Skeletal muscle satellite cell (primary cell): ENCODE data around the gene ZDHHC20.
"Not testable (repeated sequence)": the region's sequence is repeated elsewhere in the genome, so short reads cannot be mapped to it uniquely, and the experiment has no call there.

Source experiments
- H3K27me3 ChIP-seq: 2 replicates; pipeline ENCODE4 v1.7.0; 2013; ENCODE audit warnings: low read length; ENCODE audit not compliant: control insufficient read depth, insufficient read depth
- H3K36me3 ChIP-seq: 2 replicates; pipeline ENCODE4 v1.7.0; 2013; ENCODE audit warnings: mild to moderate bottlenecking, control low read depth, low read length; ENCODE audit not compliant: insufficient read depth
- H3K4me1 ChIP-seq: 2 replicates; pipeline ENCODE4 v1.7.0; 2013; ENCODE audit warnings: low read length; ENCODE audit not compliant: control insufficient read depth, insufficient read depth
- H3K4me2 ChIP-seq: 2 replicates; pipeline ENCODE4 v1.7.0; 2013; ENCODE audit warnings: mild to moderate bottlenecking, low read length
- H3K4me3 ChIP-seq: 2 replicates; pipeline ENCODE4 v1.7.0; 2013; ENCODE audit warnings: low read length
- H3K9ac ChIP-seq: 2 replicates; pipeline ENCODE4 v1.7.0; 2013; ENCODE audit warnings: mild to moderate bottlenecking, low read depth, low read length, moderate library complexity
- H3K9me3 ChIP-seq: replicated peaks from 2 replicates; pipeline ENCODE4 v1.7.0; 2013; ENCODE audit warnings: mild to moderate bottlenecking, control low read depth, low read length

The ZDHHC20 gene

GRCh38 chr13:21434588-21434987 is 24.5 kb downstream of the ZDHHC20 start:
- no peaks in the 10 kb centered on the region for H3K36me3 ChIP-seq
- peaks cover 12% of the 10 kb centered on the region for H3K4me1 ChIP-seq
- no peaks in the 10 kb centered on the region for H3K27me3 ChIP-seq
- no peak overlapping the region for H3K4me2 ChIP-seq
- H3K9me3 ChIP-seq, result no peaks in the 10 kb centered on the region
- no peak overlapping the region for H3K4me3 ChIP-seq
- H3K9ac ChIP-seq, result no peak overlapping the region

- Histone ChIP-seq H3K4me3 (no peak overlapping the region), H3K9ac (no peak overlapping the region), H3K9me3 (no peaks in the 10 kb centered on the region), H3K4me2 (no peak overlapping the region), H3K36me3 (no peaks in the 10 kb centered on the region), H3K27me3 (no peaks in the 10 kb centered on the region), H3K4me1 (no peaks in the 10 kb centered on the region)
Observed at GRCh38 chr13:21429211-21429610, 29.9 kb downstream of the ZDHHC20 start.

GRCh38 chr13:21427741-21428140 is 31.4 kb downstream of the ZDHHC20 start:
- no peak overlapping the region for H3K4me3 ChIP-seq
- H3K9me3 ChIP-seq, result no peaks in the 10 kb centered on the region
- no peaks in the 10 kb centered on the region for H3K36me3 ChIP-seq
- H3K4me1 ChIP-seq, result no peaks in the 10 kb centered on the region
- no peaks in the 10 kb centered on the region for H3K27me3 ChIP-seq
- no peak overlapping the region for H3K9ac ChIP-seq
- no peak overlapping the region for H3K4me2 ChIP-seq

GRCh38 chr13:21426238-21426637 is 32.9 kb downstream of the ZDHHC20 start:
- no peak overlapping the region for H3K4me3 ChIP-seq
- no peak overlapping the region for H3K9ac ChIP-seq
- no peaks in the 10 kb centered on the region for H3K27me3 ChIP-seq
- no peaks in the 10 kb centered on the region for H3K36me3 ChIP-seq
- H3K9me3 ChIP-seq, result no peaks in the 10 kb centered on the region
- no peak overlapping the region for H3K4me2 ChIP-seq
- no peaks in the 10 kb centered on the region for H3K4me1 ChIP-seq

- H3K36me3 ChIP-seq, result no peaks in the 10 kb centered on the region
- no peak overlapping the region for H3K9ac ChIP-seq
- no peak overlapping the region for H3K4me3 ChIP-seq
- no peaks in the 10 kb centered on the region for H3K4me1 ChIP-seq
- H3K4me2 ChIP-seq, result no peak overlapping the region
- no peaks in the 10 kb centered on the region for H3K9me3 ChIP-seq
- H3K27me3 ChIP-seq, result no peaks in the 10 kb centered on the region
Observed at GRCh38 chr13:21420706-21421105, 38.4 kb downstream of the ZDHHC20 start.

GRCh38 chr13:21413013-21413412 is 46.1 kb downstream of the ZDHHC20 start:
- Histone ChIP-seq H3K4me3 (no peak overlapping the region), H3K9ac (no peak overlapping the region), H3K27me3 (no peaks in the 10 kb centered on the region), H3K4me2 (no peak overlapping the region), H3K4me1 (peaks cover 4% of the 10 kb centered on the region), H3K9me3 (no peaks in the 10 kb centered on the region), H3K36me3 (peaks cover 20% of the 10 kb centered on the region)

- H3K9me3 ChIP-seq, H3K27me3 ChIP-seq, H3K4me1 ChIP-seq, H3K9ac ChIP-seq, H3K4me2 ChIP-seq, H3K4me3 ChIP-seq: not testable (repeated sequence)
- H3K36me3 ChIP-seq, result peaks cover 20% of the 10 kb centered on the region
Observed at GRCh38 chr13:21410453-21410852, 48.6 kb downstream of the ZDHHC20 start.

- H3K9ac ChIP-seq, result no peak overlapping the region
- no peak overlapping the region for H3K4me2 ChIP-seq
- H3K36me3 ChIP-seq, result peaks cover 4% of the 10 kb centered on the region
- H3K9me3 ChIP-seq, result no peaks in the 10 kb centered on the region
- H3K27me3 ChIP-seq, result no peaks in the 10 kb centered on the region
- H3K4me3 ChIP-seq, result no peak overlapping the region
- H3K4me1 ChIP-seq, result peaks cover 16% of the 10 kb centered on the region
Observed at GRCh38 chr13:21405309-21405708, 53.8 kb downstream of the ZDHHC20 start.

- H3K4me2 ChIP-seq, result no peak overlapping the region
- no peaks in the 10 kb centered on the region for H3K27me3 ChIP-seq
- peaks cover 16% of the 10 kb centered on the region for H3K4me1 ChIP-seq
- H3K36me3 ChIP-seq, result no peaks in the 10 kb centered on the region
- H3K9me3 ChIP-seq, result no peaks in the 10 kb centered on the region
- H3K9ac ChIP-seq, result no peak overlapping the region
- H3K4me3 ChIP-seq, result no peak overlapping the region
Observed at GRCh38 chr13:21402586-21403307, 56.4 kb downstream of the ZDHHC20 start.

GRCh38 chr13:21399741-21400140 is 59.4 kb downstream of the ZDHHC20 start:
- H3K36me3 ChIP-seq, result no peaks in the 10 kb centered on the region
- no peak overlapping the region for H3K9ac ChIP-seq
- no peak overlapping the region for H3K4me2 ChIP-seq
- H3K9me3 ChIP-seq, result no peaks in the 10 kb centered on the region
- peaks cover 16% of the 10 kb centered on the region for H3K4me1 ChIP-seq
- no peaks in the 10 kb centered on the region for H3K27me3 ChIP-seq
- H3K4me3 ChIP-seq, result no peak overlapping the region

- Histone ChIP-seq H3K9ac (no peak overlapping the region), H3K36me3 (peaks cover 6% of the 10 kb centered on the region), H3K4me3 (no peak overlapping the region), H3K4me1 (no peaks in the 10 kb centered on the region), H3K27me3 (no peaks in the 10 kb centered on the region), H3K4me2 (no peak overlapping the region), H3K9me3 (no peaks in the 10 kb centered on the region)
Observed at GRCh38 chr13:21395953-21396352, 63.1 kb downstream of the ZDHHC20 start.

GRCh38 chr13:21389124-21389523 is 70.0 kb downstream of the ZDHHC20 start:
- H3K36me3 ChIP-seq, result peaks cover 28% of the 10 kb centered on the region

More at GRCh38 chr13:21389124-21389523, 70.0 kb downstream of the ZDHHC20 start:
- H3K4me3 ChIP-seq, result no peak overlapping the region
- H3K9ac ChIP-seq, result no peak overlapping the region
- no peak overlapping the region for H3K4me2 ChIP-seq
- H3K9me3 ChIP-seq, result no peaks in the 10 kb centered on the region
- H3K27me3 ChIP-seq, result no peaks in the 10 kb centered on the region
- no peaks in the 10 kb centered on the region for H3K4me1 ChIP-seq
